Measurements from ENCODE around the gene INO80B.

DNA sequence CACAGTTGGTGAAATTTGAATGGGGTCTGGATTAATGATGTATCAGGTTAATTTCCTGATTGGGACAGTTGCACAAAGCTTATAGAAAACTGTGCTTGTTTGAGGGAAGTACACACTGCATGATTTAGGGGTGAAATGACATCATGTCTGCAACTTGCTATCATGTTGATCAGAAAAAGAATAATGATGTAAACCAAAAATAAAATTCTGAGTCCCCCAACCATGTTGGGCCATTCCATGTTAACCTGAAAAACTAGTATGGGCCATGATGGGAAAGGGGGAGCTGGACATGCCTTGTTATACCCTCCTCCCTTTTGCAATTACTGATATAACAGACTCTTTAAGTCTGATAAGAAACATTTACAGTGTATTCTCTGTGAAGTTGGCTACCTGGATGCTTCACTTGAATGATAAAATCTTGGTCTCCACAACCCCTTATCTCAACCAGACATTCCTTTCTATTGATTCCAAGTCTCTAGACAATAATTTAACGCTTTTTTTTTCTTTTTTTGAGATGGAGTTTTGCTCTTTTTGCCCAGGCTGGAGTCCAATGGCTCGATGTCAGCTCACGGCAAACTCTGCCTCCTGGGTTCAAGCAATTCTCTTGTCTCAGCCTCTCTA lies 4.2 kb upstream of the INO80B start:
- TF ChIP-seq, protein P1, sequence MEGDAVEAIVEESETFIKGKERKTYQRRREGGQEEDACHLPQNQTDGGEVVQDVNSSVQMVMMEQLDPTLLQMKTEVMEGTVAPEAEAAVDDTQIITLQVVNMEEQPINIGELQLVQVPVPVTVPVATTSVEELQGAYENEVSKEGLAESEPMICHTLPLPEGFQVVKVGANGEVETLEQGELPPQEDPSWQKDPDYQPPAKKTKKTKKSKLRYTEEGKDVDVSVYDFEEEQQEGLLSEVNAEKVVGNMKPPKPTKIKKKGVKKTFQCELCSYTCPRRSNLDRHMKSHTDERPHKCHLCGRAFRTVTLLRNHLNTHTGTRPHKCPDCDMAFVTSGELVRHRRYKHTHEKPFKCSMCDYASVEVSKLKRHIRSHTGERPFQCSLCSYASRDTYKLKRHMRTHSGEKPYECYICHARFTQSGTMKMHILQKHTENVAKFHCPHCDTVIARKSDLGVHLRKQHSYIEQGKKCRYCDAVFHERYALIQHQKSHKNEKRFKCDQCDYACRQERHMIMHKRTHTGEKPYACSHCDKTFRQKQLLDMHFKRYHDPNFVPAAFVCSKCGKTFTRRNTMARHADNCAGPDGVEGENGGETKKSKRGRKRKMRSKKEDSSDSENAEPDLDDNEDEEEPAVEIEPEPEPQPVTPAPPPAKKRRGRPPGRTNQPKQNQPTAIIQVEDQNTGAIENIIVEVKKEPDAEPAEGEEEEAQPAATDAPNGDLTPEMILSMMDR (IDR thresholded peaks at IDR 0.05 in 8 of 11, conservative IDR thresholded peaks at IDR 0.05 in 3 of 11): no peak
- TF ChIP-seq POLR2AphosphoS5 (IDR thresholded peaks at IDR 0.05): no peak
